Prostate gland (tissue), 2 donors: ENCODE measurements around the gene CDH11.

ENCODE experiments used
- POLR2A ChIP-seq: fragments of 450-650 bp; IDR thresholded peaks from one replicate; pipeline ENCODE4 v1.6.1; 2016; ENCODE audit warnings: antibody characterized with exemption, mild to moderate bottlenecking
- TF ChIP-seq, protein P1 (sequence below), 4 experiments: fragments of 200-600 bp in 2 of 4; fragments of 450-650 bp in 2 of 4; sonication (generic) in 2 of 4; IDR thresholded peaks; 1 replicate in 3 of 4; 2 replicates in 1 of 4; pipeline ENCODE4 v1.5.1; 2016 to 2019; ENCODE audit warnings: antibody characterized with exemption in 4 of 4, mild to moderate bottlenecking in 2 of 4, moderate library complexity in 2 of 4

GRCh38 chr16:65099607-65100006, 22.3 kb downstream of the CDH11 start:
- TF ChIP-seq, protein P1, sequence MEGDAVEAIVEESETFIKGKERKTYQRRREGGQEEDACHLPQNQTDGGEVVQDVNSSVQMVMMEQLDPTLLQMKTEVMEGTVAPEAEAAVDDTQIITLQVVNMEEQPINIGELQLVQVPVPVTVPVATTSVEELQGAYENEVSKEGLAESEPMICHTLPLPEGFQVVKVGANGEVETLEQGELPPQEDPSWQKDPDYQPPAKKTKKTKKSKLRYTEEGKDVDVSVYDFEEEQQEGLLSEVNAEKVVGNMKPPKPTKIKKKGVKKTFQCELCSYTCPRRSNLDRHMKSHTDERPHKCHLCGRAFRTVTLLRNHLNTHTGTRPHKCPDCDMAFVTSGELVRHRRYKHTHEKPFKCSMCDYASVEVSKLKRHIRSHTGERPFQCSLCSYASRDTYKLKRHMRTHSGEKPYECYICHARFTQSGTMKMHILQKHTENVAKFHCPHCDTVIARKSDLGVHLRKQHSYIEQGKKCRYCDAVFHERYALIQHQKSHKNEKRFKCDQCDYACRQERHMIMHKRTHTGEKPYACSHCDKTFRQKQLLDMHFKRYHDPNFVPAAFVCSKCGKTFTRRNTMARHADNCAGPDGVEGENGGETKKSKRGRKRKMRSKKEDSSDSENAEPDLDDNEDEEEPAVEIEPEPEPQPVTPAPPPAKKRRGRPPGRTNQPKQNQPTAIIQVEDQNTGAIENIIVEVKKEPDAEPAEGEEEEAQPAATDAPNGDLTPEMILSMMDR (IDR thresholded peaks at IDR 0.05) = no peak
- no peak for TF ChIP-seq POLR2A
